Left renal pelvis (tissue), 4 donors: ENCODE data around the gene ZNF511. TPM values are rescaled to one million over a fixed set of nuclear protein-coding genes. Genes with fewer than 3 reads are reported as not detected.

Source experiments
- polyA plus RNA-seq, 4 donors: library from polyadenylated mRNA; unstranded; fragments of 120-200 nt; gene quantifications; one replicate each; pipeline ENCODE4 v1.2.1, GENCODE V29; 2013; ENCODE audit not compliant: insufficient read length in 4 of 4

ZNF511 gene
- polyA plus RNA-seq, 4 donors: 33.9 to 41.4 (median 38.0) TPM

Other genes with a start within 250 kb of the ZNF511 start
- 1 to 10 TPM in 3 of 4 donors, under 1 TPM in 1; 0.57 to 1.6 (median 1.2) TPM for gene ADGRA1, start 221.0 kb upstream of the ZNF511 start, polyA plus RNA-seq
- gene KNDC1, start 148.7 kb upstream of the ZNF511 start, polyA plus RNA-seq: 1 to 10 TPM; 2.5 to 10.0 (median 6.9) TPM
- under 1 TPM in 1 of 4 donors, not detected in 3; 0.12 TPM for gene UTF1, start 78.7 kb upstream of the ZNF511 start, polyA plus RNA-seq
- under 1 TPM; 0.10 to 0.34 (median 0.23) TPM for gene VENTX, start 71.1 kb upstream of the ZNF511 start, polyA plus RNA-seq
- gene ADAM8, start 32.0 kb upstream of the ZNF511 start, polyA plus RNA-seq: 1 to 10 TPM in 3 of 4 donors, under 1 TPM in 1; 0.99 to 5.0 (median 2.1) TPM
- gene TUBGCP2, start within 50 bp of the ZNF511 start, polyA plus RNA-seq: 10 to 100 TPM; 45.5 to 81.2 (median 55.8) TPM
- gene CALY, start 28.0 kb downstream of the ZNF511 start, polyA plus RNA-seq: under 1 TPM in 2 of 4 donors, not detected in 2; 0.24 to 0.59 TPM
- gene PRAP1, start 38.5 kb downstream of the ZNF511 start, polyA plus RNA-seq: 1 to 10 TPM in 3 of 4 donors, under 1 TPM in 1; 0.41 to 7.5 (median 2.3) TPM
- 10 to 100 TPM; 10.8 to 25.1 (median 15.4) TPM for gene FUOM, start 49.1 kb downstream of the ZNF511 start, polyA plus RNA-seq
- gene ECHS1, start 64.4 kb downstream of the ZNF511 start, polyA plus RNA-seq: 100 to 1,000 TPM in 3 of 4 donors, 10 to 100 TPM in 1; 63.5 to 150 (median 134) TPM
- gene PAOX, start 70.3 kb downstream of the ZNF511 start, polyA plus RNA-seq: 1 to 10 TPM; 4.3 to 7.7 (median 4.4) TPM
- gene MTG1, start 85.2 kb downstream of the ZNF511 start, polyA plus RNA-seq: 10 to 100 TPM; 55.4 to 94.7 (median 66.1) TPM
- 1 to 10 TPM; 3.3 to 7.3 (median 3.8) TPM for gene SPRN, start 115.7 kb downstream of the ZNF511 start, polyA plus RNA-seq
- 1 to 10 TPM in 3 of 4 donors, under 1 TPM in 1; 0.86 to 3.6 (median 2.1) TPM for gene SCART1, start 145.0 kb downstream of the ZNF511 start, polyA plus RNA-seq
- 1 to 10 TPM in 2 of 4 donors, under 1 TPM in 2; 0.67 to 2.3 (median 1.1) TPM for gene CYP2E1, start 218.4 kb downstream of the ZNF511 start, polyA plus RNA-seq